Gastroesophageal sphincter (tissue), 4 donors: ENCODE measurements around the gene EVI5L. TPM values are rescaled to one million over a fixed set of nuclear protein-coding genes. Genes with fewer than 3 reads are reported as not detected.

Source experiments
- ATAC-seq: fragments of 150-250 bp; one replicate; pipeline ENCODE4 v1.9.1; 2016; ENCODE audit warnings: mild to moderate bottlenecking, moderate library complexity
- H3K27ac ChIP-seq, 4 donors: fragments of 200-600 bp; sonication (generic) in 3 of 4; 1 replicate in 3 of 4; 2 replicates in 1 of 4; pipeline ENCODE4 v1.5.1; 2016 to 2019
- H3K27me3 ChIP-seq: fragments of 200-600 bp; sonication (generic); one replicate; pipeline ENCODE4 v1.5.1; 2019
- H3K36me3 ChIP-seq, 2 donors: fragments of 200-600 bp; sonication (generic); one replicate each; pipeline ENCODE4 v1.5.1; 2019; ENCODE audit warnings: control low read depth in 1 of 2
- H3K4me1 ChIP-seq, 3 donors: fragments of 200-600 bp; sonication (generic); 1 replicate in 2 of 3; 2 replicates in 1 of 3; pipeline ENCODE4 v1.5.1; 2016 to 2019; ENCODE audit warnings: control low read depth in 2 of 3
- H3K4me3 ChIP-seq, 2 donors: fragments of 200-600 bp; sonication (generic); one replicate each; pipeline ENCODE4 v1.5.1; 2019; ENCODE audit warnings: mild to moderate bottlenecking in 1 of 2, moderate library complexity in 1 of 2
- H3K9me3 ChIP-seq, 3 donors: fragments of 200-600 bp; sonication (generic); one replicate each; pipeline ENCODE4 v1.5.1; 2017 to 2019; ENCODE audit warnings: control low read depth in 2 of 3
- EP300 ChIP-seq: sonication (generic); formaldehyde crosslinking; IDR thresholded peaks from one replicate; pipeline ENCODE4 v1.6.1; 2017; ENCODE audit warnings: antibody characterized with exemption, mild to moderate bottlenecking
- POLR2A ChIP-seq, 2 donors: fragments of 450-650 bp; IDR thresholded peaks; one replicate each; pipeline ENCODE4 v1.6.1; 2017; ENCODE audit warnings: antibody characterized with exemption in 2 of 2, mild to moderate bottlenecking in 2 of 2, moderate library complexity in 1 of 2
- POLR2AphosphoS5 ChIP-seq: sonication (generic); formaldehyde crosslinking; IDR thresholded peaks from one replicate; pipeline ENCODE4 v1.6.1; 2017; ENCODE audit warnings: antibody characterized with exemption
- WGBS, 2 donors: methylation state at CpG; one replicate each; pipeline ENCODE4 v1.1.5; 2018; ENCODE audit warnings: low coverage in 1 of 2; 5-methylcytosine and 5-hydroxymethylcytosine counted together
- total RNA-seq, 4 donors: library from RNA; depleted of rRNA; stranded (reverse); fragments of >200 nt; gene quantifications; one replicate each; pipeline ENCODE4 v1.1.0, GENCODE V29; 2016
- TF ChIP-seq, protein P1 (sequence below), 4 experiments: fragments of 200-600 bp in 2 of 4; fragments of 450-650 bp in 2 of 4; sonication (generic) in 1 of 4; IDR thresholded peaks; one replicate each; pipeline ENCODE4 v1.5.1; 2017 to 2019; ENCODE audit warnings: antibody characterized with exemption in 4 of 4, mild to moderate bottlenecking in 2 of 4, moderate library complexity in 2 of 4

Gene EVI5L
- total RNA-seq, 4 donors from 2014 or later: 17.3 to 46.3 (median 22.2) TPM

DNA sequence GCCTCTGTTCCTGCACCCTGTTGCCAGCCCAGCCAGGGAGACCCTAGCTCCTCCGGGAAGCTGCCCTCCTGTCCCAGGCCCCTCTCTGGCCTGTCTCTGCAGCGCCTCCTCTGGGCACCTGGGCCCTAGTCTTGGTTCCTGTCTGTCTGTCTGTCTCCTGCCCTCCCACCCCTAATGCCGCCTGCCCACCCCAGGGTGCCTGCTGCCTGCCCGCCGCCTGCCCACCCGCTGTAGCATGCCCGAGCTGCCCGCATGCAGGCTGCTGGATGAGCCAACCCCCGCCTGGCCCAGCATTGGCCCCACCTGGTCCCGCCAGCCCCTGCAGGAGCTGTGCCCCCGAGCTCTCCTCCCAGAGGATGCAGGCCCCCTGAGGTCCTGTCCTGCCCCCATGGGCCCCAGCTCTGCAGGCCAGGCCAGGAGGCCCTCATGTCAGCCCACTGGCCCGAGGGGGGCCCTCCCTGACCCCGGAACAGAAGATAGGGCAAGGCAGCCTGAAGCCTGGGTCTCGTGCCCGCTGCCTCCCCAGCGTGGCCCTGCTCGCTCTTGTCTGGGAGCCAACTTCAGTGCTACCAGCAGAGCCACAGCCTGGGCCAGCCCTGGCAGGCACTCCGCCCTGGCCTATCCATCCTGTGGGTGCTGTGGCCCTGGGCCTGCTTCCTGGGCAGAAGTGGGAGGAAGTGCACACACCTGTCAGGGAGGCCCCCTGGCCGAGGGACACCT lies 78.9 kb downstream of the EVI5L start:
- H3K36me3 ChIP-seq: peaks cover 0 to 86% of the 10 kb centered on the region in 2 donors
- WGBS, 2 donors: 90 to 92% methylated on average over 2 to 5 of the region's 19 CpGs

DNA sequence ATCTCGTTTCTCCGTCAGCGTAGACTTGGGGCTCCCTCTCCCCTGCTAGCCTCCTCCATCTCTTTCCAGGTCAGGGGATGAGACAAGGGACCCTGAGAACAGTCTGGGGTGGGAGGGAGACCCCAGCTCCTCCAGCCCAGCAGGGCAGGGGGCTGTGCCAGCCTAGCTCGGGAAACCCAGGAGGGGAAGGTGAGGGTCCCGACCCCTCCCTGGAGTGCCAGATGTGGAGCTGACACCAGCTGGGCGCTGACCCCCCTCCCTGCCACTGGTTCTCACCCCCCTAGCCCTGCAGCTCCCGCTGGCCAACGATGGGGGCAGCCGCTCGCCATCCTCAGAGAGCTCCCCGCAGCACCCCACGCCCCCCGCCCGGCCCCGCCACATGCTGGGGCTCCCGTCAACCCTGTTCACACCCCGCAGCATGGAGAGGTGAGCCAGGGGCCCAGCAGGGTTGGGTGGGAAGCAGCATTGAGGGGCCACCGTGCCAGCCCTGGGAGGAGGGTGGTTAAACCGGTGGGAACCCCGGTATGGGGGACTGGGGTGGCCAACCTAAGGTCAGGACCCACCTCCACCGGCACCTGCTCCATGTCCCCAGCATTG lies 79.6 kb downstream of the EVI5L start:
- no peaks in the 10 kb centered on the region for H3K9me3 ChIP-seq
- WGBS, 2 donors: no CpG with 5 or more reads among the region's 21 CpGs
- H3K27me3 ChIP-seq: peaks cover 5% of the 10 kb centered on the region
- H3K4me3 ChIP-seq: no peak overlapping the region
- no peak overlapping the region for H3K27ac ChIP-seq
- peaks cover 3 to 47% (median 25%) of the 10 kb centered on the region in 3 donors for H3K4me1 ChIP-seq
- no peak for ATAC-seq
- peaks cover 0 to 87% of the 10 kb centered on the region in 2 donors for H3K36me3 ChIP-seq
- TF ChIP-seq EP300 (no peak), POLR2AphosphoS5 (no peak), POLR2A (IDR thresholded peaks at IDR 0.05) (no peak)
- TF ChIP-seq, protein P1, sequence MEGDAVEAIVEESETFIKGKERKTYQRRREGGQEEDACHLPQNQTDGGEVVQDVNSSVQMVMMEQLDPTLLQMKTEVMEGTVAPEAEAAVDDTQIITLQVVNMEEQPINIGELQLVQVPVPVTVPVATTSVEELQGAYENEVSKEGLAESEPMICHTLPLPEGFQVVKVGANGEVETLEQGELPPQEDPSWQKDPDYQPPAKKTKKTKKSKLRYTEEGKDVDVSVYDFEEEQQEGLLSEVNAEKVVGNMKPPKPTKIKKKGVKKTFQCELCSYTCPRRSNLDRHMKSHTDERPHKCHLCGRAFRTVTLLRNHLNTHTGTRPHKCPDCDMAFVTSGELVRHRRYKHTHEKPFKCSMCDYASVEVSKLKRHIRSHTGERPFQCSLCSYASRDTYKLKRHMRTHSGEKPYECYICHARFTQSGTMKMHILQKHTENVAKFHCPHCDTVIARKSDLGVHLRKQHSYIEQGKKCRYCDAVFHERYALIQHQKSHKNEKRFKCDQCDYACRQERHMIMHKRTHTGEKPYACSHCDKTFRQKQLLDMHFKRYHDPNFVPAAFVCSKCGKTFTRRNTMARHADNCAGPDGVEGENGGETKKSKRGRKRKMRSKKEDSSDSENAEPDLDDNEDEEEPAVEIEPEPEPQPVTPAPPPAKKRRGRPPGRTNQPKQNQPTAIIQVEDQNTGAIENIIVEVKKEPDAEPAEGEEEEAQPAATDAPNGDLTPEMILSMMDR (IDR thresholded peaks at IDR 0.05): no peak

More for the DNA sequence above, 78.9 kb downstream of the EVI5L start:
- Histone ChIP-seq H3K27me3 (no peaks in the 10 kb centered on the region), H3K9me3 (no peaks in the 10 kb centered on the region), H3K4me3 (no peak overlapping the region), H3K27ac (no peak overlapping the region), H3K4me1 (peaks cover 4 to 51% (median 26%) of the 10 kb centered on the region in 3 donors)
- TF ChIP-seq POLR2A (IDR thresholded peaks at IDR 0.05) (no peak), EP300 (no peak), POLR2AphosphoS5 (no peak)
- TF ChIP-seq, protein P1 (IDR thresholded peaks at IDR 0.05): no peak
- ATAC-seq: no peak

DNA sequence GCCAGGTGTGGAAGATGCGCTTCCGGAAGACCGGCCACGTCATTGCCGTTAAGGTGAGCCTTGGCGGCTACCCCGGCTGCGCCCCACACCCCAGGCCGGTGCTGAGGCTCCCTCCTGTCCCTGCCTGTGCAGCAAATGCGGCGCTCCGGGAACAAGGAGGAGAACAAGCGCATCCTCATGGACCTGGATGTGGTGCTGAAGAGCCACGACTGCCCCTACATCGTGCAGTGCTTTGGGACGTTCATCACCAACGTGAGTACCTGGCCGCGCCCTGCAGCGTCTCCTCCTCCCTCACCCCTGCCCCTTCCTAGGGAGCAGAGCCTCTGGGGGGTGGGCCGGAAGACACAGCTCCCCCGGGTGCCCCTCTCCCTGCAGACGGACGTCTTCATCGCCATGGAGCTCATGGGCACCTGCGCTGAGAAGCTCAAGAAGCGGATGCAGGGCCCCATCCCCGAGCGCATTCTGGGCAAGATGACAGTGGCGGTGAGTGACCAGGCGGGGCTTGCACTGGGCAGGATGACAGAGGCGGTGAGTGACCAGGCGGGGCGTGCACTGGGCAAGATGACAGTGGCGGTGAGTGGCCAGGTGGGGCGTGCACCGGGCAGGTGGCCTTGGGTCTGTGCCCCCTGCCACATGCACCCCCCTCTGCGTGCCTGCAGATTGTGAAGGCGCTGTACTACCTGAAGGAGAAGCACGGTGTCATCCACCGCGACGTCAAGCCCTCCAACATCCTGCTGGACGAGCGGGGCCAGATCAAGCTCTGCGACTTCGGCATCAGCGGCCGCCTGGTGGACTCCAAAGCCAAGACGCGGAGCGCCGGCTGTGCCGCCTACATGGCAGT lies 80.5 kb downstream of the EVI5L start:
- TF ChIP-seq, protein P1 (IDR thresholded peaks at IDR 0.05): no peak
- TF ChIP-seq EP300: no peak
- TF ChIP-seq POLR2A (IDR thresholded peaks at IDR 0.05): no peak
- no peak for TF ChIP-seq POLR2AphosphoS5
- Histone ChIP-seq H3K36me3 (peaks cover 0 to 83% of the 10 kb centered on the region in 2 donors), H3K27me3 (peaks cover 15% of the 10 kb centered on the region), H3K4me1 (peaks cover 0 to 39% (median 15%) of the 10 kb centered on the region in 3 donors), H3K9me3 (no peaks in the 10 kb centered on the region), H3K4me3 (no peak overlapping the region), H3K27ac (no peak overlapping the region)
- no peak for ATAC-seq
- WGBS, 2 donors: 90% methylated on average over 11 of the region's 54 CpGs; no CpG with 5 or more reads in 1 of the 2 donors

- peaks cover 26% of the 10 kb centered on the region for H3K27me3 ChIP-seq
- H3K9me3 ChIP-seq: no peaks in the 10 kb centered on the region
- TF ChIP-seq, protein P1 (IDR thresholded peaks at IDR 0.05): no peak
- TF ChIP-seq EP300 (no peak), POLR2AphosphoS5 (no peak), POLR2A (IDR thresholded peaks at IDR 0.05) (no peak)
- H3K27ac ChIP-seq: no peak overlapping the region
- H3K4me1 ChIP-seq: peaks cover 0 to 39% (median 15%) of the 10 kb centered on the region in 3 donors
- H3K36me3 ChIP-seq: peaks cover 0 to 72% of the 10 kb centered on the region in 2 donors
- no peak for ATAC-seq
- no peak overlapping the region for H3K4me3 ChIP-seq
- WGBS, 2 donors: 92 to 93% methylated on average over 2 of the region's 18 CpGs
Observed at GRCh38 chr19:7911508-7912143, 81.6 kb downstream of the EVI5L start.
